Dendritic cell treated with granulocyte-macrophage colony-stimulating factor and Interleukin-4, amounts not matched to agents 40 ng/mL and 50 ng/mL, for 4 days (primary cell): ENCODE measurements around the gene VSIG2.

Experiments
- H3K27ac Mint-ChIP-seq: one replicate; pipeline ENCODE4 v1.8.0; 2022; ENCODE audit warnings: mild to moderate bottlenecking, mixed read lengths
- H3K27me3 Mint-ChIP-seq: one replicate; pipeline ENCODE4 v1.8.0; 2022; ENCODE audit warnings: mild to moderate bottlenecking, mixed read lengths
- H3K36me3 Mint-ChIP-seq: one replicate; pipeline ENCODE4 v1.8.0; 2022; ENCODE audit warnings: low read depth, mixed read lengths
- H3K4me1 Mint-ChIP-seq: one replicate; pipeline ENCODE4 v1.8.0; 2022; ENCODE audit warnings: low read depth, mixed read lengths
- H3K4me3 Mint-ChIP-seq: one replicate; pipeline ENCODE4 v1.8.0; 2022; ENCODE audit warnings: mild to moderate bottlenecking, moderate library complexity, mixed read lengths
- H3K9me3 Mint-ChIP-seq: one replicate; pipeline ENCODE4 v1.8.0; 2022; ENCODE audit warnings: mixed read lengths
- intact Hi-C: fragments of 100-400 bp; cut with micrococcal nuclease; formaldehyde crosslinking; loops from one replicate; pipeline ENCODE4 v1.15.0; 2022

The VSIG2 gene

DNA sequence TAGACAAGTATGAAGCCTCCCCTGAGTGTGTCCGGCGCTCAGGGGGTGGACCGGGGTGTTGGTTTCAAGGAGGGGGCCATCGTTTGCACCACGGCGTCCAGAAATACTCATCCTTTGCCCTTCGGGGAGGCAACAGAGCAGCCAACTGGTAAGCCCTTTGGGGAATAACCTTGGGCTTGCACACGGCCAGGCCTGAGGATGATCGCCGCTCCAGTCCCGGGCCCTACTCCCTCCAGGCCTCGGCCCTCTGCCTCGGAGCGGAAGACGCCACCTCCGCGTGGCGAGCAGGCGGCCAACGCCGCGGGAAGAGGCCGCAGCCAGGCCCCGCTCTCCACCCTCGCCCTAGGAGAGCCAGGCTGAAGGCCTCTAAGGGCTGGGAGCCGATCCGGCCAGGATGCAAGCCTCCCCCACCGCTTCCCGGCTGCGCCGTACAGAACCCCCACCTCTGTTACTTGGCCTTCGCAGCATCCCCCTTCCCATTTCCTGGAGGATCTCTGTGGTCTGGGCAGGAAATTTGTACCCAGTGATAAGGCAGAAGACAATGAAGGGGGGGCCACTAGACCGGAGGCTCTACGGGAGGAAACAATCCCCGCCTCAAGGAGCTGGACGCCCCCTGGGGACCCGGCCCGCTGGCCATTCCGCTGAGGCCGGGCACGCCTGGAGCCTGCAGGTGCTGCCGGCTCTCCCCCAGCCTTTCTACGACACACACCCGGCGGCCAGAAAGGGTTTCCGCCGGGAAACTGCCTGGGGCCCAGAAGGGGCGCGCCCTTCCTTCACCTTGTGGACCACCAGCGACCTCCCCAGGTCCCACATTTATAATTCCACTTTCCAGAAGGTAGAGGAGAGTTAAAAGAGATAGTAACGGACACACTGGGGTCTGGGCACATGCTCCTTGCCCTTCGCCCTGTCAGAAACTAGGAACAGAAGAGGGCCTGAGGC lies 7.5 kb upstream of the VSIG2 start:
- Mint-ChIP-seq H3K9me3 (no peaks in the 10 kb centered on the region), H3K36me3 (peaks cover 2% of the 10 kb centered on the region), H3K4me3 (peak overlapping the region; percentile 75), H3K4me1 (peaks cover 62% of the 10 kb centered on the region), H3K27ac (peak overlapping the region; percentile 76), H3K27me3 (peaks cover 62% of the 10 kb centered on the region)
- intact Hi-C loops, result loop anchor here (5.0 kb wide), 1 partner anchor 38 kb away; no protein-coding TSS in a partner anchor

DNA sequence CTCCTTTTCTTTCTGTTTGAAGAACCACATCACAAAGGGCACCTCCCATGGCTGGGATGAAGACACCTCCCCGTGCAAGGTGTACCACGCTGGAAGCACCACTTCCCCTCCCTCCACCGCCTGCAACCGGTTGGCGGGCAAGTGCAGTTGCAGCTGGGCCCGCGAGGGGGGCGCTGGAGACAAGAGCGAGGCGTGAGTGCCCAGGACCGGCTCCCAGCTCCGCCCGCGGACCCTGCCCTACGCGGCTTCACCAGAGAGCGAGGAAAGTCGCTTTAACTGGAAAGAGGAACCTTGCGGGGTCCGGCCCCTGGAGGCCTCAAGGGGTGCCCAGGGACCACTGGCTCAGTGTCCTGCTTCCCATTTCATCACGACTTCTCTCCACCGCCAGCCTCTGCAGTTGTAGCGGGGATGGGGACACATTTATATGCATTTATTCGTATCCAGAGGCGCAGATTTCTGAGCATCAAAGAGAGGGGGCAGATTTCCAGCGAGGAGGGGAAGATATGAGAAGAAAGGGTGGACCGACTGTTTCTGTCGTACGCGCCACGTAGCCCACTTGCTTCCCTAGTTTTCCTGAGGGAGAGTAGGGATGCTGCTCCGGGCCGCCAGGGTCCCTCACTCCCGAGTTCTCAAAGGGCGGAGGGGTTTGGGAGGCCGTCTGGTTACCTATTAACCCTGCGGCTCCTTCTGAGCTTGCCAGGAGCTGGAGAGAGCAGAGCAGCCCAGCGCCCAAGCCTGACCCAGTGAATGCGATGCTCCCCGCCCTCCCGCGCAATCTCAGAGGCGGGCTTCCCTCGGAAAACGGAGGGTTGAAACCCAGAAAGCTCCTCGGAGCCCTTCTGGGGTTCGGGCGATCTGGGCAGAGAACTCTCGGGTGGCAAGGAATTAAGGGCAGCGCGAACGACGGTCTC lies 6.6 kb upstream of the VSIG2 start:
- peak overlapping the region; percentile 75 for H3K4me3 Mint-ChIP-seq

DNA sequence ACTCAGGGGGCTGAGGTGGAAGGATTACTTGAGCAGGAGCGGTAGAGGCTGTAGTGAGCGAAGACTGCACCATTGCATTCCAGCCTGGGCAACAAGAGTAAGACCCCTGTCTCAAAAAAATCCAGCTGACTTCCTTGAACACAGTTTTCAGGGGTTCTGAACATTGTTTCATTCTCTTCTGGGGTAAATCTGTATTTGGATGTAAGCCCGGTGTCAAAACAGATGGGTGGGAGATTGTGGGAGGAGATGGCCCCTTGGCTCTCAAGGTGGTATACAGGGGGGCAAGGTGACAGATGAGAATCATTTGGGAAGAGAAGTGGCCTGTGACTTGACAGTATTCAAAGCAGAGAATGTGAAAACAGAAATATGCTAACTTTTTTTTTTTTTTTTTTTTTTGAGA lies 5.3 kb upstream of the VSIG2 start:
- intact Hi-C loops, result no loop called here
- Mint-ChIP-seq H3K4me3 (no peak overlapping the region), H3K4me1 (peaks cover 76% of the 10 kb centered on the region), H3K27ac (peak overlapping the region; percentile 76), H3K36me3 (no peaks in the 10 kb centered on the region), H3K27me3 (peaks cover 56% of the 10 kb centered on the region), H3K9me3 (no peaks in the 10 kb centered on the region)

More for the DNA sequence above, 6.6 kb upstream of the VSIG2 start:
- H3K4me1 Mint-ChIP-seq, result peaks cover 71% of the 10 kb centered on the region
- peak overlapping the region; percentile 76 for H3K27ac Mint-ChIP-seq
- H3K27me3 Mint-ChIP-seq, result peaks cover 62% of the 10 kb centered on the region
- no peaks in the 10 kb centered on the region for H3K36me3 Mint-ChIP-seq
- intact Hi-C loops, result no loop called here
- H3K9me3 Mint-ChIP-seq, result no peaks in the 10 kb centered on the region

DNA sequence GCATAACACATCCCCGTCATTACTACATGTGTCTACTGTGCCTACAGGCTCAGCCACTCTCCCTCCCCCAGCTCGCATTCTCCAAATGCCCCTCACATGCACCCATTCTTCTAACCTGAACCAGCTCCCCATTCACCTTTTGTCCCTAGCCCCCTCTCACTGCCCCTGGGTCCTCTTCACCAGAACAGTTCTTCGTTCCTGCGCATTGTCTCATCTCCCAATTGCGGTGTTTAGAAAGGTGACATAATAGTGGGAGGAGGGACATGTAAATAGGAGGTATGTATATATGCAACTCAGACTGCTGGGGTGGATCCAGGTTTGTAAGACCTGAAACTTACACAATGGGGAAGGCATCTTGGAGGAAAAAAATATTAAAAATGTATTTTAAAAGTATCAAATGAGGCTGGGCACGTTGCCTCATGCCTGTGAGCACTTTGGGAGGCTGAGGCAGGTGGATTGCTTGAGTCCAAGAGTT lies 4.7 kb upstream of the VSIG2 start:
- Mint-ChIP-seq H3K9me3 (no peaks in the 10 kb centered on the region), H3K4me1 (peaks cover 78% of the 10 kb centered on the region), H3K27ac (peak overlapping the region; percentile 8), H3K4me3 (no peak overlapping the region), H3K27me3 (peaks cover 54% of the 10 kb centered on the region), H3K36me3 (no peaks in the 10 kb centered on the region)
- intact Hi-C loops, result no loop called here

DNA sequence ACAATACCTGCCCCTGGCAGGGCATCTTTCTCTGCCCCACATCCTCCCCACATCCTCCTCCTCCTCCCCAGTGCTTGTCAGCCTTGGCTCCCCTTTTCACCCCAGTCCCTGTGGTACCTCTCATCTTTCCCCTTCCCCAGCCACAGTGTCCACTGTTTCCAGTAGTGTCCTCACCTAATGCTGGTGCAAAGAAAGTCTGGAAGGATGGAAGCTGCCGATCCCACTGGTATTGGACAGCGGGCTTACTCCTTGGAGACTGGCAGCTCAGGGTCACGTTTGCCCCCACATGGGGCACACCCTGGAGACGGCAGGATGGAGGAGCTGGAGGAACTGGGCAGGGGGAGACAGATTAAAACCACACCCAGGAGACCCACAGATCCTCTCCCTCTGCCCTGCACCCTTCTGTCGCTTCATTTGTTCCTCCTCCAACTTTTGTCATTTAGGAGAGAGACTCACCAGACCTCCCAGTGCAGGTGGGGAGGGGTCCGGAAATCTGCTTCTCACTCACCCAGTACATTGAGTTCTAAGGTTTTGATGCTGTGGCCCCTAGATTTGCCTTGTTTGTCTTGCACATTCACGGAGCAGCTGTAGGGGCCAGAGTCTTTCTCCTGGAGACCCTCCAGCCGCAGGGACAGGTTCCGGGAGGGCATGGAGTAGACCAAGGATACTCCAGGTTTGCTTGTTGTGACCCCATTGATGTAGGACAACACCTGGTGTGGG lies 4.1 kb upstream of the VSIG2 start:
- Mint-ChIP-seq H3K9me3 (no peaks in the 10 kb centered on the region), H3K4me3 (no peak overlapping the region), H3K27ac (peak overlapping the region; percentile 8), H3K27me3 (peaks cover 48% of the 10 kb centered on the region), H3K36me3 (no peaks in the 10 kb centered on the region), H3K4me1 (peaks cover 75% of the 10 kb centered on the region)
- intact Hi-C loops, result no loop called here

DNA sequence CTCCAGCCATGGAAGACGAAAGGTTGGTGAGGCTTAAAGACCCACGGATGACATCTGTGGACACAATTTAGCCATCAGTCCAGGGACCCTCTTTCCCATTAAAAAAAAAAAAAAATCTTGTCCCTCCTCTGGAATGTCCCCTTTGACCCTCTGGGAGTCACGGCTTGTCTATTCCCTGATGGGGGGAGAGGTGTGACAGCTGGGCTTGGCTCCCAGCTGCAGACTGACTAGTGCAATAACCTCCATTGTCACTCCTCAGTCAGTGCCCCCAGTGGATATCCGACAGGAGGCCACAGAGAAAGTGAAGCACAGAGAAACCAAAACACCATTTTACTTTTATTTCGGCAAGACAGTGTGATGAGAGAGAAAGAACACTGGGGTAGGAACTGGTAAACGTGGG lies 2.7 kb upstream of the VSIG2 start:
- no peak overlapping the region for H3K4me3 Mint-ChIP-seq
- peaks cover 33% of the 10 kb centered on the region for H3K27me3 Mint-ChIP-seq
- no peaks in the 10 kb centered on the region for H3K36me3 Mint-ChIP-seq
- intact Hi-C loops, result no loop called here
- H3K9me3 Mint-ChIP-seq, result no peaks in the 10 kb centered on the region
- peak overlapping the region; percentile 20 for H3K27ac Mint-ChIP-seq
- peaks cover 75% of the 10 kb centered on the region for H3K4me1 Mint-ChIP-seq

DNA sequence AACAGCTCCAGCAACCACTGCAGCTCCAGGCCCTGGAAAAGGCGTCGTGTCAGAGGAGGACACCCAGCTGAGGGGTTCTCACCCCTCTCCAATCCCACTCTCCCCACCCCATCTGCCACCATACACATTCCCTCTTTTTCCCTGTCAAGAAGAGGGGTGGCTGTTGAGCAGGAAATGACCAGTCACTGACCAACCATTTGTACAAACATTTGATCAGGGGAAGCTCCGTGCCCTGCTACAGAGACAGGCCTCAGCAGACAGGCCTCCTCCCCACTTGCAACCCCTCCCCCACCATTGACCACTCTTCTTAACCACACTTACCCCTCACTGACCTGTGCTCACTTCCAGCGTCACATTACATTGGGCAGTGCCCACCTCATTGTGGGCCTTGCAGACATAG lies 2.3 kb upstream of the VSIG2 start:
- H3K9me3 Mint-ChIP-seq, result no peaks in the 10 kb centered on the region
- intact Hi-C loops, result no loop called here
- H3K4me1 Mint-ChIP-seq, result peaks cover 75% of the 10 kb centered on the region
- H3K36me3 Mint-ChIP-seq, result no peaks in the 10 kb centered on the region
- peak overlapping the region; percentile 20 for H3K27ac Mint-ChIP-seq
- peaks cover 29% of the 10 kb centered on the region for H3K27me3 Mint-ChIP-seq
- no peak overlapping the region for H3K4me3 Mint-ChIP-seq

DNA sequence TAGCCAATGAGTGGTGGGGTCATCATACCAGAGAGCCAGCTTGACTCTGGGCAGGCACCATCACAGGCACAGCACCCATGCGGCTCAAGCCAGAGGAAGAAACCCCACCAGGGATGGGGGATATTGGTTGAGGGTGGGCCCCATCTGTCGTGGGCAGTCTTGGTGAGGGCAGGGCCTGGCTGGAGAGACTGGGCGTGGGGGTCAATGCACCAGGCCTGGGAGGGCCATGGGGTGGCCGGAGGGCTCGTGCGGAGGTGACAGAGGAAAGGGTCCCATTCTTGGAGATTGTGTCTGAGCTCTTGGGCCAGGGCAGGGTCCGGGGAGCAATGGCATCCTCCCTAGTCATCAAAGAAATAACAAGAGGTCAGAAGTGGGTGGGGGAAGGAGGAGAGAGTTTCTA lies 1.6 kb upstream of the VSIG2 start:
- H3K36me3 Mint-ChIP-seq, result no peaks in the 10 kb centered on the region
- intact Hi-C loops, result no loop called here

DNA sequence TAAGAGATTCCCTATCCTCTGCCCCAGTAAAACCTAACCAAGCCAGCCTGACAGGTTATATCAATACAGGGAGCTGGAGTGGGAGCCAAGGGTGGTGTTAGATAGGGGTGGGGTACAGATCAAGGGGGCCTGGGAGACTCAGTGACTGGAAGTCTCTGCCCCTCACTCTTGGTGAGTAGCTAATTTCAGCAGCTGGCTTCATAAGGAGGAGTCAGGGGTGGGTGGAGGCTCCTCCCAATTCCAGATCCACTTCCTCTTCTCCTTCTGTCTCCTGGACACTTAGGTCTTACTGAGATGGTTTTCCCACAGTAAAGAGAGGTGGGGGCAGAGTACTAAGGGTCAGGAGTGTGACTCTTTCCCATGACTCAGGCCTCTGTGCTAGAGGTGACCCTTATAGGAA lies 1.1 kb upstream of the VSIG2 start:
- Mint-ChIP-seq H3K36me3 (no peaks in the 10 kb centered on the region), H3K4me1 (peaks cover 75% of the 10 kb centered on the region), H3K27ac (peak overlapping the region; percentile 20), H3K27me3 (peaks cover 20% of the 10 kb centered on the region), H3K9me3 (no peaks in the 10 kb centered on the region), H3K4me3 (no peak overlapping the region)
- intact Hi-C loops, result no loop called here

More for the DNA sequence above, 1.6 kb upstream of the VSIG2 start:
- Mint-ChIP-seq H3K4me3 (no peak overlapping the region), H3K9me3 (no peaks in the 10 kb centered on the region), H3K27ac (peak overlapping the region; percentile 20), H3K4me1 (peaks cover 75% of the 10 kb centered on the region), H3K27me3 (peaks cover 23% of the 10 kb centered on the region)

DNA sequence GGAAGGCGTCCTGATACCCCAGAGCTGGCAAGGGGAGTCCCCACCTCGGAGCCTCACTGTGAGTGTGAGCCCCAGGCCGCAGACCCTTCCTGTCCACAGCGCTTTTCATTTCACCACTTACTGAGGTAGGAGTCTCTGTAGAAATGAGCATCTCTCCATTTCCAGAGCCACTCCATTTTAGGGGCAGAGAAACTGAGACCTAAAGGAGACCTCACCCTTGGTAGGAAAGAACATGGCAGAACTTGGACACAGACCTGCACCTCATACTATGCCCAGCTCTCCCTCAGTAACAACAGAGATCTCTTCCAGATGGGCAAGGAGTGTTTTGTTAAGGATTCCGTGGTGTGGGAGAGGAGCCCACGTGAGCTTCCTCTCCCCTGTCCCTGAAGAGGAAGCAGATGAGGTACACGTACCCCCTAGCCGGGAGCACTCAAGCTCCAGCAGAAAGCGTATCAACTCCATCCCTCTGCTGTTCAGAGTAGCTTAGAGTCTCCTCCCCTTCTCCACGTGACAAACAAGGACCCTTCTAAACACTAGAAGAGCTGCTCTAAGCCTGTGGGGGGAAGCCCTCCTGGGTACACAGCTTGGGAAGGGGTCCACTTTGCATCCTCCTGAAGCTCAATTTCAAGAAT lies 532 bp upstream of the VSIG2 start:
- peaks cover 75% of the 10 kb centered on the region for H3K4me1 Mint-ChIP-seq

DNA sequence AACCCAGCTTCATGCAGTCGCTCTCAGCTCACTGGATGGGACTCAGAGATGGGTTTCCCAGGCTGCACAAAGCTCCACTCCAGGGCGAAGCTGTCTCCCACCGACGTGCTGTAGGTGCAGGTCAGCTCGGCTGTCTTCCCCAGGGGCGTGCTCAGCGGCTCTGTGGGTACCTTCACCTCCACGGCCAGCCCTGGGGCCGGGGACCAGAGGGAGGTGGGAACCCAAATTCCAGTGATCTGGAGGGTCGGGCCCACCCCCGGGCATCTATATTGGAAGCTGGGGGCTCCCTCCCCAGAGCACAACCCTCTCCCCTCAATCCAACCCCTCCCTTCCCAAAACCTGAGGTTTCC lies 689 bp downstream of the VSIG2 start:
- Mint-ChIP-seq H3K9me3 (no peaks in the 10 kb centered on the region), H3K27me3 (peaks cover 11% of the 10 kb centered on the region), H3K4me1 (peaks cover 81% of the 10 kb centered on the region), H3K36me3 (peaks cover 5% of the 10 kb centered on the region), H3K4me3 (no peak overlapping the region), H3K27ac (peak overlapping the region; percentile 83)
- intact Hi-C loops, result no loop called here

More for the DNA sequence above, 532 bp upstream of the VSIG2 start:
- Mint-ChIP-seq H3K36me3 (no peaks in the 10 kb centered on the region), H3K27ac (peak overlapping the region; percentile 20), H3K9me3 (no peaks in the 10 kb centered on the region), H3K4me3 (no peak overlapping the region), H3K27me3 (peaks cover 19% of the 10 kb centered on the region)
- intact Hi-C loops, result no loop called here

DNA sequence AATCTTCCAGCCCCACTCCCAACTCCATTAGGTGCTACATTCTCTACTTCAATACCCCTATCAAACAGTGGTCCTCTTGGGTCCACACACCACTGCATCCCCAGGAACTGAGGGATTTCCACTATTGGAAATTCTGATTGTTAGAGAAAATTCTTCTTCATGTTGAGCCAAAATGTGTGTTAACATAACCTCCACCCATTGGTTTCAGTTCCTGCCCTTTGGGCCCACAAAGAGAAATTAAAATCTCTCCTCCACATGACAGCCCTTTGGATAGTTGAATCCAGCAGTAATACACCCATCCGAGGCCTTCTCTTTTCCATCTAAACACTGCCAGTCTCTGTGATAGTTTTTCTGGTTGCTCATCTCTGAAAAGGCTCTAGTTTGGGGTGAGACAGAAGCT lies 2.1 kb downstream of the VSIG2 start:
- Mint-ChIP-seq H3K4me1 (peaks cover 92% of the 10 kb centered on the region), H3K36me3 (peaks cover 12% of the 10 kb centered on the region), H3K4me3 (peak overlapping the region; percentile 44), H3K9me3 (no peaks in the 10 kb centered on the region), H3K27ac (peak overlapping the region; percentile 83), H3K27me3 (peaks cover 5% of the 10 kb centered on the region)
- intact Hi-C loops, result loop anchor here (5.0 kb wide), 1 partner anchor 78 kb away; the partner anchor contains the start of genes SIAE and SPA17
